DOHH2 (cell line): ENCODE results near the gene BBS2.

Experiments used
- H3F3A ChIP-seq: fragments of 200-600 bp; sonication (generic), shearing (Covaris generic); 2 replicates; pipeline ENCODE4 v1.6.0; 2016; ENCODE audit warnings: antibody characterized with exemption, mild to moderate bottlenecking; ENCODE audit not compliant: control insufficient read depth, insufficient read depth
- H3K27ac ChIP-seq: fragments of 200-600 bp; sonication (generic); 2 replicates; pipeline ENCODE4 v1.5.1; 2014; ENCODE audit warnings: low read depth, mild to moderate bottlenecking, low read length, moderate library complexity
- H3K27me3 ChIP-seq: fragments of 200-600 bp; sonication (generic); 2 replicates; pipeline ENCODE4 v1.6.1; 2014; ENCODE audit warnings: mild to moderate bottlenecking, low read length, mixed read lengths; ENCODE audit not compliant: control insufficient read depth
- H3K36me3 ChIP-seq: fragments of 200-600 bp; sonication (generic); 2 replicates; pipeline ENCODE4 v1.6.1; 2014; ENCODE audit warnings: mild to moderate bottlenecking, low read length, moderate library complexity, mixed read lengths; ENCODE audit not compliant: control insufficient read depth
- H3K4me1 ChIP-seq: fragments of 200-600 bp; sonication (generic); 2 replicates; pipeline ENCODE4 v1.6.1; 2014; ENCODE audit warnings: mild to moderate bottlenecking, low read length, mixed read lengths; ENCODE audit not compliant: control insufficient read depth
- H3K4me2 ChIP-seq: fragments of 200-600 bp; sonication (generic); 2 replicates; pipeline ENCODE4 v1.6.0; 2014; ENCODE audit warnings: mild to moderate bottlenecking, low read length, moderate library complexity
- H3K4me3 ChIP-seq: fragments of 200-600 bp; sonication (generic); 2 replicates; pipeline ENCODE4 v1.5.1; 2014; ENCODE audit warnings: mild to moderate bottlenecking, low read length, mixed read lengths
- H3K79me2 ChIP-seq: fragments of 200-600 bp; sonication (generic); 2 replicates; pipeline ENCODE4 v1.6.1; 2014; ENCODE audit warnings: mild to moderate bottlenecking, low read length, mixed read lengths; ENCODE audit not compliant: control insufficient read depth
- H3K9me2 ChIP-seq: fragments of 200-600 bp; sonication (generic); replicated peaks from 2 replicates; pipeline ENCODE4 v1.6.1; 2014; ENCODE audit warnings: mild to moderate bottlenecking, low read length, mixed read lengths; ENCODE audit not compliant: control insufficient read depth
- H3K9me3 ChIP-seq: fragments of 200-600 bp; sonication (generic); 2 replicates; pipeline ENCODE4 v1.6.1; 2014; ENCODE audit warnings: antibody characterized with exemption, low read length, mixed read lengths; ENCODE audit not compliant: control insufficient read depth, insufficient read depth
- H4K20me1 ChIP-seq: fragments of 200-600 bp; sonication (generic); 2 replicates; pipeline ENCODE4 v1.6.0; 2014; ENCODE audit warnings: low read depth, mild to moderate bottlenecking, antibody characterized with exemption, low read length, moderate library complexity; ENCODE audit not compliant: control insufficient read depth, insufficient read depth
- CTCF ChIP-seq: fragments of 200-600 bp; sonication (generic); IDR thresholded peaks from one replicate; pipeline ENCODE4 v1.5.1; 2014; ENCODE audit warnings: antibody characterized with exemption, mild to moderate bottlenecking, low read depth, low read length; ENCODE audit not compliant: poor library complexity, severe bottlenecking
- EZH2phosphoT487 ChIP-seq: fragments of 200-600 bp; sonication (generic); IDR thresholded peaks from 2 replicates; pipeline ENCODE4 v1.6.1; 2017; ENCODE audit warnings: borderline replicate concordance, mild to moderate bottlenecking, antibody characterized with exemption, low read length, moderate library complexity, mixed read lengths

The BBS2 gene

DNA sequence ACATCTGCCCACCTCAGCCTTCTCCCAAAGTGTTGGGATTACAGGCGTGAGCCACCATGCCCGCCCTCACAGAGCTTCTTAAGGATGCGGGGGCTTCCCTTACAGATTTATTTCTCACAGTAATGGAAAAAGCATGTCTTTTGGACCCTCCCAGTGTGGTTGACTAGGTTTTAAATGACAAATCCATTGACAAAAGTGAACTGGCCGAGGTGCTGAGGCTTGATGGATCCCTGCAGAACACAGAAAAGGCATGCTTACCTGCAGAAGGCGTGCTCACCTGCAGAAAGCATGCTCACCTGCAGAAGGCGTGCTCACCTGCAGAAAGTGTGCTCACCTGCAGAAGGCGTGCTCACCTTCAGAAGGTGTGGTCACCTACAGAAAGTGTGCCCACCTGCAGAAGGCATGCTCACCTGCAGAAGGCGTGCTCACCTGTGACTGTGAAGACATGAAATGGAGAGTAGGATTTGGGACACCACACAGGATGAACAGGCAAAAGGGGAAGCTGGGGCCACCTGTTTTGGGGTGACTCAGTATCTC is 15.1 kb upstream of the BBS2 start:
- Histone ChIP-seq H3K36me3 (no peaks in the 10 kb centered on the region), H3K9me3 (no peaks in the 10 kb centered on the region), H3K79me2 (no peaks in the 10 kb centered on the region), H4K20me1 (no peaks in the 10 kb centered on the region), H3K27me3 (peaks cover 11% of the 10 kb centered on the region), H3K4me3 (no peak overlapping the region), H3K9me2 (no peaks in the 10 kb centered on the region), H3K27ac (no peak overlapping the region), H3K4me1 (no peaks in the 10 kb centered on the region), H3K4me2 (no peak overlapping the region), H3F3A (no peaks in the 10 kb centered on the region)
- TF ChIP-seq CTCF, result no peak
- no peak for TF ChIP-seq EZH2phosphoT487

GRCh38 chr16:56532714-56533113 is 12.9 kb upstream of the BBS2 start:
- Histone ChIP-seq H3K27ac (no peak overlapping the region), H3K36me3 (no peaks in the 10 kb centered on the region), H3K4me2 (no peak overlapping the region), H3K9me3 (no peaks in the 10 kb centered on the region), H4K20me1 (no peaks in the 10 kb centered on the region), H3K9me2 (no peaks in the 10 kb centered on the region), H3K4me3 (no peak overlapping the region), H3K79me2 (no peaks in the 10 kb centered on the region), H3F3A (no peaks in the 10 kb centered on the region), H3K4me1 (no peaks in the 10 kb centered on the region), H3K27me3 (peaks cover 10% of the 10 kb centered on the region)
- TF ChIP-seq CTCF, result no peak

- Histone ChIP-seq H3K9me3 (no peaks in the 10 kb centered on the region), H3K79me2 (no peaks in the 10 kb centered on the region), H4K20me1 (no peaks in the 10 kb centered on the region), H3K27me3 (peaks cover 10% of the 10 kb centered on the region; the same call in 1 of the 2 replicates), H3K36me3 (no peaks in the 10 kb centered on the region), H3K4me2 (no peak overlapping the region), H3K9me2 (no peaks in the 10 kb centered on the region), H3F3A (no peaks in the 10 kb centered on the region), H3K4me3 (no peak overlapping the region), H3K4me1 (no peaks in the 10 kb centered on the region), H3K27ac (no peak overlapping the region)
- no peak for TF ChIP-seq CTCF
- no peak for TF ChIP-seq EZH2phosphoT487
Measured at GRCh38 chr16:56530872-56531271, 11.0 kb upstream of the BBS2 start.

DNA sequence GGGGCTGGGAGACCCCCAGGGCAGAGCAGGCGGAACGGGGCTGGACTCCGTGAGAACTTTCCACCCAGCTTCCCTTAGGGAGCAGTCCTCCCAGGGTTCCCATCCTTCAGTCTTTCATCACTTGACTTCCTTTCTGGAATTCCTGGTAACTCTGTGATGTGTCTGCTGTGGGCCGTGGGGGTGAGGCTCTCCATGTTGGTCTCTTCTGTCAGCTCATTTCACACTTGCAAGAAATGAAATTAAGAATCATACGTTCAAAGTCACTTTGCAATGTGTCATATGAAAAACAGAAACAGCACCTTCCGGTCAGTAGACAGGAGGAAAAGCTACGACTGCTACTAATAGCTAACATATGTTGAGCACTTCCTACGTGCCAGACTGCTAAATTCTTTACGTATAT is 5.4 kb upstream of the BBS2 start:
- no peaks in the 10 kb centered on the region for H3K9me3 ChIP-seq

More for the DNA sequence above, 5.4 kb upstream of the BBS2 start:
- H3F3A ChIP-seq, result no peaks in the 10 kb centered on the region
- H4K20me1 ChIP-seq, result no peaks in the 10 kb centered on the region
- no peaks in the 10 kb centered on the region for H3K9me2 ChIP-seq
- peaks cover 10% of the 10 kb centered on the region; the same call in 1 of the 2 replicates for H3K27me3 ChIP-seq
- no peaks in the 10 kb centered on the region for H3K36me3 ChIP-seq
- H3K4me3 ChIP-seq, result no peak overlapping the region
- no peak overlapping the region for H3K27ac ChIP-seq
- peaks cover 5% of the 10 kb centered on the region for H3K4me1 ChIP-seq
- H3K79me2 ChIP-seq, result no peaks in the 10 kb centered on the region
- TF ChIP-seq EZH2phosphoT487, result no peak
- TF ChIP-seq CTCF, result no peak
- no peak overlapping the region for H3K4me2 ChIP-seq
